GM20000 (cell line): ENCODE measurements around the gene KCTD12.

Experiments used
- DNase-seq: peaks from one replicate; pipeline ENCODE4 v3.0.0; 2012; ENCODE audit warnings: low spot score
- TF ChIP-seq, protein P1 (sequence below): IDR thresholded peaks from 2 replicates; pipeline ENCODE4 v1.5.1; 2012; ENCODE audit warnings: mild to moderate bottlenecking, control low read depth; ENCODE audit errors: extremely low read depth, missing control alignments

Gene KCTD12

DNA sequence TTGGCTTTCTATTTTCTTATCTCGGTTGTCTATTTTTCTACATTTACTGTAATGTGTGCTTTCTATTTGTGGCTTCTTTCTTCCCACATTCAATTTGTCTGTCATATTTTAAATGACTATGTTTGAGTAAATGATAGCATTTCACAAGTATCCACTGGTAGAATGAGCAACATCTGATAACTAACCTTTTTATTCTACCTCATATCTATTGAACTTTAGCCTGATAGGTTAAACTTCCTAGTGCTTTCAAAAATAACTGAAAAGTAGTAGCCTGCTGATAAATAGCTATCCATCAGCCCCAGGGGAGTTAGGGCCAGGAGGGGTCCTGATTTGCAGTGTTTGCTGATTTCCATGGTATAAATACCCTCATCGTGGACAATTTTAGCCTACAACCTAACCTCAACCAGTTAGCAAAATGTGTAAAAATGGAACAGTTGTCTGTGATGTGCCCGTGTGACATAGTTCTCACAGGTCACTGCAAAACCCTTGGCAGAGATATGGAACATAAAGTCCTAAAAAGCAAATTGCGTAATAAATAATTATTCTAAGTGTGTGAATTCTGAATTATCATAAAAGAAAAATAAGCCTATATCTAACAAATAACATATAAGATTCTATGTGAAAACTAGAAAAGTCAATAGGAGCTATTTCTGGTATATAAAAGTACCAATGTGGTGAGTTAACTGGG lies 32.1 kb downstream of the KCTD12 start:
- TF ChIP-seq, protein P1, sequence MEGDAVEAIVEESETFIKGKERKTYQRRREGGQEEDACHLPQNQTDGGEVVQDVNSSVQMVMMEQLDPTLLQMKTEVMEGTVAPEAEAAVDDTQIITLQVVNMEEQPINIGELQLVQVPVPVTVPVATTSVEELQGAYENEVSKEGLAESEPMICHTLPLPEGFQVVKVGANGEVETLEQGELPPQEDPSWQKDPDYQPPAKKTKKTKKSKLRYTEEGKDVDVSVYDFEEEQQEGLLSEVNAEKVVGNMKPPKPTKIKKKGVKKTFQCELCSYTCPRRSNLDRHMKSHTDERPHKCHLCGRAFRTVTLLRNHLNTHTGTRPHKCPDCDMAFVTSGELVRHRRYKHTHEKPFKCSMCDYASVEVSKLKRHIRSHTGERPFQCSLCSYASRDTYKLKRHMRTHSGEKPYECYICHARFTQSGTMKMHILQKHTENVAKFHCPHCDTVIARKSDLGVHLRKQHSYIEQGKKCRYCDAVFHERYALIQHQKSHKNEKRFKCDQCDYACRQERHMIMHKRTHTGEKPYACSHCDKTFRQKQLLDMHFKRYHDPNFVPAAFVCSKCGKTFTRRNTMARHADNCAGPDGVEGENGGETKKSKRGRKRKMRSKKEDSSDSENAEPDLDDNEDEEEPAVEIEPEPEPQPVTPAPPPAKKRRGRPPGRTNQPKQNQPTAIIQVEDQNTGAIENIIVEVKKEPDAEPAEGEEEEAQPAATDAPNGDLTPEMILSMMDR: no peak
- no peak for DNase-seq

DNA sequence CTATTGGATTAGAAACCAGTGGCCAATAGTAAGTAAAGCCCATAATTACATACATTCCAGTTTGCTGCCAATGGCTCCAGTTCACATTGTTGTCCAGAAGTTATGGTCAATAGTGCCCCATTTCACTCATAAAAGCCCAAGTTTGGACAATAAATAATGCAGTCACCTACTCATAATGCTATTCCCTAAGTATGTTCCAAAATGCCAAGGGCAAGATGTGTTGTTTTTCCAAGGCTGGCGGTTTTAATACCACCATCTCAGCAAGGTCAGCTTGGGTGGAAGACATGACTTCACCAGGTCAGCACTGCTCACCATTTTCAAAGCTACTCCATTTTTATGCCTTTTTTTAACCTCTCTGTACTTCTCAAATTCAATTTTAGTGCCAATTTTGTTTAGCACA lies 32.7 kb downstream of the KCTD12 start:
- TF ChIP-seq, protein P1: no peak
- DNase-seq: no peak

DNA sequence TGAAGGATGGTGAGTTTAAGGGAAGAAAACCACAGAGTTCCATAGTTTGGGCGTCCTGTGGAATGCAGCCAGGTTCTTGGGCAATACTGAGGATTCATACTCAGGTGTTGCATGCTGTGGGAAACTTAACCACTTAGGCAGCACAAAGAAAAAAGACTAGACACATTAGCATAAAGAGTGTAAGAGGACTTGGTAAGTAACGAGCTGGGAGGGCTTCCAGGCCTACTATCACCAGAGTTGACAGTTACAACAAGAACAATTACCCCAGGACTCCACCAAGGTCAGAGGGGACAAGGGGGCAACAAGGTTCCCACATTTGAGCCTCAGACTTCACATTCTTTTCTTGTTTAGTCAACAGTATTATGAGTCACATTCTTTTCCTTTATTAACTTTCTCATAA lies 33.2 kb downstream of the KCTD12 start:
- TF ChIP-seq, protein P1: no peak
- DNase-seq: no peak

DNA sequence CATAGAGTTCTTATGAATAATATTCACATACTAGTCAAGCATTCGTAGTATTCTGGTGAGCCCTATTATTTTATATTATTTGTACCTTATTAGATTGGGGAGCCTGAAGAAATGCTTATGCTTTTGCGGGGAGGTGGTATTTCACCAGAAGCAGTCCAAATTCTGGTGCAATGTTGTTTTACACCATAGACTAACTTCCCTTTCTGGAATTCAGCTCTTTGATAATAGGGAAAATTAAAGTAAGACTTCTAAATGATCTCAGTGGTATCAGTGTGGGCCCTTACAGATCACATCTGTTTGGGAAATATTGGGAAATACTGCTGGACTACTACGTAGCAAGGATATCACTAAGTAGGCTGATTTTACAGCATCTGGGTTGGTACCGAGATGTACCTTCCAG lies 34.2 kb downstream of the KCTD12 start:
- TF ChIP-seq, protein P1: no peak
- DNase-seq: no peak

DNA sequence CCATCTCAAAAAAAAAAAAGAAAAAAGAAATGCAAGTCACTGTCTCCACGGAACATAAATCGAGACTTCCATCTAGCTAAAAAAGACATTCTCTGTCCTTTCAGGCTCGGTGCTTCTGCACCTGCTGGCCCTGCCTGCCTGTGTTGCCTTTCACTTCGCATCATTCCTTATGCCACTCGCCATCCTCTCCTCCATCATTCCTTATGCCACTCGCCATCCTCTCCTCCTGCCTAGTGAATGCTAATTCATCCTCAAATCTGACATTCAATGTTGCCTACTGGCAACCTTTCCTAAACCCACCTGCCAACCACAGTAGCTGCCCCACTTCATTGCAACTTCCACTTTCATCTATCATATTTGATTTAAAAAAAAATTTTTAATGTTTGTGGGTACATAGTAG lies 36.7 kb downstream of the KCTD12 start:
- no peak for DNase-seq
- TF ChIP-seq, protein P1: no peak

DNA sequence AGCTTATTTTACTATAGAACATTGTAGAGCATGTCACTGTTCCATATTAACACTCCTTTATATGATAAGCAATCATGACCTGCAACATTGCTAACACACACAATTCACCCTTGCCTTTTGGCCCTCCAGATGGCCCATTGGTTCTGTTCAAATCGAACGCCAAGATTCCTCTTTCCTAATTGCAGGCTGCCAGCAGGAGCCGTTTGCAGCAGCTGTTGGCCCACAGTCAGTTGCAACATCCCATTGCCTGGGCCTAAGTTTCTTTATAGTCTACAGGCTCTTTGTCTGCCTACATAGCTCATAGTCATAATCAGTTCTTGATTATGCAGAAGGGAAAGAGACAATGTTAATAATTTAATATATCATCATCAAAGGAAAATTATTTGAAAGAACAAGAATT lies 37.6 kb downstream of the KCTD12 start:
- TF ChIP-seq, protein P1: no peak
- no peak for DNase-seq

DNA sequence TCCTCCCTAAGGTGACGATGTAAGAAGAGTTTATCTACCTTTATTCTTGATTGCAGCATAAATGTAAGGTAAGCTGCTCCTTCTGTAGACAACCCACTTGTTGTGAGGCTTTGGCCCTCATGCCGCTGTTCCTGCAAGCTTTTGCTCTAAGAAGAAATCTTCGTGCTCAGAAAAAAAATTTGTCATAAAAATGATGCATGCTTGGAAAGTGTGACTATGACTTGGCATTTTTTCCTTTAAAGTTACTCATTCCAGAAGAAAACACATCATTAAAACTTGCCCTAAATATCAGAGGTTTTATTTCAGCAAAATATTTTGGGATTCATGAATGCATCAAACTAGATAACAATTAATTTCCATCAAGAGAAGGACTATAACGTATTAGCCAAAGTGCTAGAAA lies 39.8 kb downstream of the KCTD12 start:
- DNase-seq: no peak
- TF ChIP-seq, protein P1: no peak
